Loucy (cell line): Measurements from ENCODE around the gene ACTL6B.
A peak's percentile ranks its signal among the peaks of the same experiment; 100 is the strongest.

Experiments used
- H2AFZ ChIP-seq: fragments of 200-600 bp; sonication (generic); 2 replicates; pipeline ENCODE4 v1.6.0; 2016; ENCODE audit warnings: antibody characterized with exemption, mild to moderate bottlenecking, low read length, moderate library complexity
- H3F3A ChIP-seq: fragments of 200-600 bp; 2 replicates; pipeline ENCODE4 v1.6.0; 2016; ENCODE audit warnings: antibody characterized with exemption, low read depth, mild to moderate bottlenecking
- H3K27me3 ChIP-seq: fragments of 200-600 bp; sonication (generic); 2 replicates; pipeline ENCODE4 v1.6.1; 2014; ENCODE audit warnings: low read length, mild to moderate bottlenecking; ENCODE audit not compliant: insufficient read depth, poor library complexity, severe bottlenecking
- H3K36me3 ChIP-seq: fragments of 200-600 bp; sonication (generic); 2 replicates; pipeline ENCODE4 v1.6.1; 2016; ENCODE audit warnings: low read length; ENCODE audit not compliant: insufficient read depth
- H3K4me1 ChIP-seq: fragments of 200-600 bp; sonication (generic); 2 replicates; pipeline ENCODE4 v1.5.1; 2014; ENCODE audit warnings: low read length, mild to moderate bottlenecking; ENCODE audit not compliant: insufficient read depth, poor library complexity, severe bottlenecking
- H3K4me2 ChIP-seq: fragments of 200-600 bp; sonication (generic); 2 replicates; pipeline ENCODE4 v1.6.0; 2014; ENCODE audit warnings: antibody characterized with exemption, low read length, low read depth, mild to moderate bottlenecking; ENCODE audit not compliant: poor library complexity, severe bottlenecking
- H3K4me3 ChIP-seq: fragments of 200-600 bp; sonication (generic); 2 replicates; pipeline ENCODE4 v1.5.1; 2014; ENCODE audit warnings: low read length, mild to moderate bottlenecking, mixed read lengths; ENCODE audit not compliant: poor library complexity, severe bottlenecking
- H3K79me2 ChIP-seq: fragments of 200-600 bp; sonication (generic); 2 replicates; pipeline ENCODE4 v1.6.1; 2014; ENCODE audit warnings: low read length; ENCODE audit not compliant: insufficient read depth
- H3K9ac ChIP-seq: fragments of 200-600 bp; sonication (generic); 2 replicates; pipeline ENCODE4 v1.6.0; 2014; ENCODE audit warnings: mild to moderate bottlenecking, low read depth, low read length, moderate library complexity; ENCODE audit not compliant: poor library complexity, severe bottlenecking
- H3K9me2 ChIP-seq: fragments of 200-600 bp; sonication (generic); replicated peaks from 2 replicates; pipeline ENCODE4 v1.6.1; 2016; ENCODE audit warnings: low read depth, low read length, mixed read lengths
- H3K9me3 ChIP-seq: fragments of 200-600 bp; sonication (generic); 2 replicates; pipeline ENCODE4 v1.6.1; 2014; ENCODE audit warnings: mild to moderate bottlenecking, antibody characterized with exemption, low read length, low read depth; ENCODE audit not compliant: insufficient read depth
- H4K20me1 ChIP-seq: fragments of 200-600 bp; sonication (generic); 2 replicates; pipeline ENCODE4 v1.6.0; 2014; ENCODE audit warnings: antibody characterized with exemption, low read length, mild to moderate bottlenecking; ENCODE audit not compliant: insufficient read depth, poor library complexity, severe bottlenecking
- EZH2phosphoT487 ChIP-seq: fragments of 200-600 bp; IDR thresholded peaks from 2 replicates; pipeline ENCODE4 v1.6.1; 2018; ENCODE audit warnings: antibody characterized with exemption, mild to moderate bottlenecking, moderate library complexity, borderline replicate concordance
- TF ChIP-seq, protein P1 (sequence below): fragments of 200-600 bp; sonication (generic); conservative IDR thresholded peaks from 2 replicates; pipeline ENCODE4 v1.5.1; 2014; ENCODE audit warnings: mild to moderate bottlenecking, antibody characterized with exemption, low read length

Gene ACTL6B

DNA sequence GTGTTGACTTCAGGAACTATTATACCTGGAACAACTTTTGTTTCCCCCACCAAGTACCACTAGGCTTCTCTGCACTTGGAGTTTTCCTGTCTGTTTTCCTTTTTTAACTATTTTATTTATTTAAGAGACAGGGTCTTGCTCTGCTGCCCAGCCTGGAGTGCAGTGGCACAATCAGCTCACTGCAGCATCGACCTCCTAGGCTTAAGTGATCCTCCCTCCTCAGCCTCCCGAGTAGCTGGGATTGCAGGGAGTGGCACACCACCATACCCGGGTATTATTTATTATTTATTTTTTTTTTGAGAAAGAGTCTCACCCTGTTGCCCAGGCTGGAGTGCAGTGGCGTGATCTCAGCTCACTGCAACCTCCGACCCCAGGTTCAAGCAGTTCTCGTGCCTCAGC lies 39.9 kb upstream of the ACTL6B start:
- no peaks in the 10 kb centered on the region for H3K36me3 ChIP-seq
- no peaks in the 10 kb centered on the region for H3K9me3 ChIP-seq
- H3K79me2 ChIP-seq: peaks cover 27% of the 10 kb centered on the region
- peaks cover 18% of the 10 kb centered on the region for H3K4me1 ChIP-seq
- H4K20me1 ChIP-seq: peaks cover 25% of the 10 kb centered on the region
- no peaks in the 10 kb centered on the region for H3F3A ChIP-seq
- H3K4me3 ChIP-seq: no peak overlapping the region
- H2AFZ ChIP-seq: no peak overlapping the region
- no peaks in the 10 kb centered on the region for H3K27me3 ChIP-seq
- no peak overlapping the region for H3K4me2 ChIP-seq
- H3K9me2 ChIP-seq: no peaks in the 10 kb centered on the region
- TF ChIP-seq, protein P1, sequence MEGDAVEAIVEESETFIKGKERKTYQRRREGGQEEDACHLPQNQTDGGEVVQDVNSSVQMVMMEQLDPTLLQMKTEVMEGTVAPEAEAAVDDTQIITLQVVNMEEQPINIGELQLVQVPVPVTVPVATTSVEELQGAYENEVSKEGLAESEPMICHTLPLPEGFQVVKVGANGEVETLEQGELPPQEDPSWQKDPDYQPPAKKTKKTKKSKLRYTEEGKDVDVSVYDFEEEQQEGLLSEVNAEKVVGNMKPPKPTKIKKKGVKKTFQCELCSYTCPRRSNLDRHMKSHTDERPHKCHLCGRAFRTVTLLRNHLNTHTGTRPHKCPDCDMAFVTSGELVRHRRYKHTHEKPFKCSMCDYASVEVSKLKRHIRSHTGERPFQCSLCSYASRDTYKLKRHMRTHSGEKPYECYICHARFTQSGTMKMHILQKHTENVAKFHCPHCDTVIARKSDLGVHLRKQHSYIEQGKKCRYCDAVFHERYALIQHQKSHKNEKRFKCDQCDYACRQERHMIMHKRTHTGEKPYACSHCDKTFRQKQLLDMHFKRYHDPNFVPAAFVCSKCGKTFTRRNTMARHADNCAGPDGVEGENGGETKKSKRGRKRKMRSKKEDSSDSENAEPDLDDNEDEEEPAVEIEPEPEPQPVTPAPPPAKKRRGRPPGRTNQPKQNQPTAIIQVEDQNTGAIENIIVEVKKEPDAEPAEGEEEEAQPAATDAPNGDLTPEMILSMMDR: no peak
- no peak for TF ChIP-seq EZH2phosphoT487
- H3K9ac ChIP-seq: no peak overlapping the region

DNA sequence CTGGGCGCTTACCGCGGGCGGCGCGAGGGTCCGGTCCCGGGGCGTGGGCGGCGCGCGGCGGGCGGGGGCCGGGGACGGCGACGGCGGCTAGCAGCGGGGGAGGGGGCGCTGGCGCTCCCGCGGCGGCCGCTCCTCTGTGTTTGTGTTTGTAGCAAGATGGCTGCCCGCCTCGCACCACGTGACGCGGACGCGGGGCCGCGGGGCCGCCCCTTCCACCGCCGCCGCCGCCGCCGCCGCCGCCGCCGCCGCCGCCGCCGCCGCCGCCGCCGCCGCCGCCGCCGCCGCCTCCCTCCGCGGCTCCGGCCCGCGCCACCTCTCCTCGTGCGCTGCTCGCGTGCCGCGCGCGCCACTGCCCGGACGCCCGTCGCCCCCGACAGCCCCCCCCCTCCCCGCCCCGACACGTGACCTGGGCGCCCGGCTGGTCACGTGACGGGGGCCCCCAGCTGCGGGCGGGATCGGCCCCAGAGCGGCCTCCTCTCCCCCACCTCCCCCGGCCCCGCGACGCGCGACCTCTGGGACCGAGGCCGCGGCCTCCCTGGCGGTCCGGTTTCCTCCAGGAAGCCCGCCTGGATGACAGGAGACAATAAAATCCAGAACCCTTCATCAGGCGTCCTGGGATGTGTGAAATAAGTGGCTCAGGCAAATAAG lies 38.0 kb upstream of the ACTL6B start, which contains the start of gene GIGYF1:
Gene GIGYF1, minus strand, starts transcription at position 153 of the 648 bp plus-strand sequence. CDS start 6,012 bp downstream, outside the sequence.
- H2AFZ ChIP-seq: peak within 1 kb of the TSS; percentile 86
- H3F3A ChIP-seq: no peaks in the 10 kb centered on the region

DNA sequence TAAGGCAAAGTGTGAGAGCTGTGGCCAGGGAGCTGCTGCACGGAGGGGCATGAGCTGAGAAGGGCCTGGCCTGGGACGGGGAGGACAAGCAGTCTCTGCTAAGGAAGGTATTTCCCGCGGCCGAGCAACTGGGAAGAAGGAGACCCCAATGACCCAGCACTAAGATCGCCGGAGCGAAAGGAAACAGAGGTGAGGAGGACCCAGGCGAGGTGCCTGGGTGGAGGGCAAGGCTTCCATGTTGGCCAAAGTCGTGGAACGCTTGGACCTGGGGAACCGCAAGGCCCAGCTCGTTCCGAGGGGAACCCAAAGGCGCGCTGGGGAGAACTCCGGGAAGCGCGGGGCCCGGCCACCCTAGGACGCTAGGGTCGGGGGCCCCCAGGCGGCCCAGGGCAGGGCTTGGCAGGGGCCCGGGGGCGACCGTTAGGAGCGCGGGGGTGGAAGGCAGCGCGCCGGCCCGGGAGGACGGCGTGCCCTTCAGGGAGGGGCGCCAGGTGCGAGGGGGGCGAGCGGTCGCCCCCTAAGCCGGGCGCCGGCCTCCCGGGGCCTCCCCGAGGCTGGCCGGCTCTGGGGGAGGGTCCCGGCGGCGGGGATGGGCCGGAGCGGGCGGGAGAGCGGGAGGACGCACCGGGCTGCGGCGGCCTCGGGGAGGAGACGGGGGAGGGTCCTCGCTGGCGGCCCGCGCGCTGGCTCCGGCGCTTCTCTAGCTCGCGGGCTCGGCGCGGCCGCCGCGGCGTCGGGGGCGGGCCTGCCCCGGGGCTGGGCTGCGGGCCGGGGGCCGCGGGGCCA lies 37.3 kb upstream of the ACTL6B start:
- H3K36me3 ChIP-seq: peaks cover under 1% of the 10 kb centered on the region; the same call in 1 of the 2 replicates
- peak overlapping the region; percentile 82 for H3K9ac ChIP-seq
- no peak overlapping the region for H2AFZ ChIP-seq
- H3K4me3 ChIP-seq: peak overlapping the region; percentile 86
- TF ChIP-seq, protein P1: no peak
- TF ChIP-seq EZH2phosphoT487: no peak
- peaks cover 32% of the 10 kb centered on the region for H3K4me1 ChIP-seq
- peaks cover 50% of the 10 kb centered on the region for H4K20me1 ChIP-seq
- H3K79me2 ChIP-seq: peaks cover 52% of the 10 kb centered on the region
- no peaks in the 10 kb centered on the region for H3K9me3 ChIP-seq
- H3K27me3 ChIP-seq: no peaks in the 10 kb centered on the region
- H3K9me2 ChIP-seq: no peaks in the 10 kb centered on the region
- H3K4me2 ChIP-seq: peak overlapping the region; percentile 92
- no peaks in the 10 kb centered on the region for H3F3A ChIP-seq

More for the DNA sequence above, 38.0 kb upstream of the ACTL6B start, which contains the start of gene GIGYF1:
- H3K27me3 ChIP-seq: no peaks in the 10 kb centered on the region
- no peak for TF ChIP-seq EZH2phosphoT487
- TF ChIP-seq, protein P1: no peak
- peak within 1 kb of the TSS; percentile 86 for H3K4me3 ChIP-seq
- peaks cover 43% of the 10 kb centered on the region for H4K20me1 ChIP-seq
- no peaks in the 10 kb centered on the region for H3K9me3 ChIP-seq
- H3K4me1 ChIP-seq: peaks cover 32% of the 10 kb centered on the region
- no peaks in the 10 kb centered on the region for H3K9me2 ChIP-seq
- peaks cover 45% of the 10 kb centered on the region for H3K79me2 ChIP-seq
- peak within 1 kb of the TSS; percentile 82 for H3K9ac ChIP-seq
- peak within 1 kb of the TSS; percentile 92 for H3K4me2 ChIP-seq
- no peaks in the 10 kb centered on the region for H3K36me3 ChIP-seq
